Measurements from ENCODE around the gene ST8SIA4. TPM values are rescaled to one million over a fixed set of nuclear protein-coding genes. Genes with fewer than 3 reads are reported as not detected.
A peak's percentile ranks its signal among the peaks of the same experiment; 100 is the strongest.
"Not testable (repeated sequence)": the region's sequence is repeated elsewhere in the genome, so short reads cannot be mapped to it uniquely, and the experiment has no call there.

ST8SIA4 gene
- total and polyA plus RNA-seq, 5 experiments from 2014 or later, result 6.8 to 28.1 (median 10.9) TPM

DNA sequence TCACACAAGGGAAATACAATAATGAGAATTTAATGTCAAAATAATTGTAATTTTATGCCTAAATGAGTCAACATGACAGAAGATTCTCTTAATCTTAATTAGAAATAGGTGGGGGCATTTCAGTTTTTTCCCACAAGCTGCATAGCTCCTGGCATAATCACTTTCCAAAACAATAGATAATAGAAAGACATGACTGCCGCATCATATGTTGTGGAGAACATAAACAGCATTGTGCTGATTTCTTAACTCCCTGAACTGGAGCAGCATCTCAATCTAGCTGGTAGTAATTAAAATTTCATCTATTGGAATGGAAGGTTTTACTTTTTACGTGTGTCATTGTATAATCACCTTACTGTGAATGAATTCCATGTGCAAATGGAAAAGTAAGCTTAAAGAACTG, 112.1 kb downstream of the ST8SIA4 start:
- POLR2A ChIA-PET, result no interaction called here
- Mint-ChIP-seq H3K36me3 (peaks cover 0 to 10% (median 5%) of the 10 kb centered on the region in 3 donors), H3K9me3 (peaks cover 0 to 19% (median 9%) of the 10 kb centered on the region in 9 donors), H3K4me1 (peaks cover 0 to 10% (median 0%) of the 10 kb centered on the region in 4 donors), H3K27me3 (peaks cover 0 to 9% (median 3%) of the 10 kb centered on the region in 5 donors), H3K4me3 (no peak overlapping the region), H3K27ac (no peak overlapping the region)
- no peak for DNase-seq
- ATAC-seq, result no peak

DNA sequence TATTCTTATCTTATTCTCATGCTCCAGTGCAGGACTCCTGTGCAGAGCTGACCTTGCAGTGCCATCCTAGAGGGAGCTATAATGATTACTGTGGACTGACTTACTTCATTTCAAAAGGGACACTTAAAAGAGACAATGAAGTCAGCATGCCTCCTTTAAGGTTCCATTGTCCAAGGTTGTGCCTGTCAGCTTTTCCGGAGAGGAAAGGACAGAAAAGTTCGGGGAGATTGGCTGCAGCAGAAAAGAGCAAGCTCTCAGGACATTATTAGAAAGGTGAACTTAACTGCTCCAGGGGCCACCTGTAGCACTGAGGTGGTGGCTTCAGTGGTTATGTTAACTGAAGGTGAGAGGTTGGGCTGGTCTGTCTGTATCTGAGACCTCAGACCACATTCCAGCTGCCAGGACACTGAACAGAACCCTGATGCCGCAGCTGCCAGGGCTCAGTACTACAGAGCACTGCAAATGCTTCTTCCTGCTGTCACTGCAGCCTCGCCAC, 112.9 kb downstream of the ST8SIA4 start:
- H3K27me3 Mint-ChIP-seq, result peaks cover 0 to 9% (median 3%) of the 10 kb centered on the region in 5 donors
- no peak for ATAC-seq
- H3K9me3 Mint-ChIP-seq, result peaks cover 0 to 19% (median 9%) of the 10 kb centered on the region in 9 donors
- no peak for DNase-seq
- peaks cover 0 to 10% (median 0%) of the 10 kb centered on the region in 4 donors for H3K4me1 Mint-ChIP-seq
- POLR2A ChIA-PET, result no interaction called here
- H3K4me3 Mint-ChIP-seq, result peak overlapping the region in 1 of 10 donors; percentile 48
- peaks cover 0 to 10% (median 5%) of the 10 kb centered on the region in 3 donors for H3K36me3 Mint-ChIP-seq
- H3K27ac Mint-ChIP-seq, result no peak overlapping the region

DNA sequence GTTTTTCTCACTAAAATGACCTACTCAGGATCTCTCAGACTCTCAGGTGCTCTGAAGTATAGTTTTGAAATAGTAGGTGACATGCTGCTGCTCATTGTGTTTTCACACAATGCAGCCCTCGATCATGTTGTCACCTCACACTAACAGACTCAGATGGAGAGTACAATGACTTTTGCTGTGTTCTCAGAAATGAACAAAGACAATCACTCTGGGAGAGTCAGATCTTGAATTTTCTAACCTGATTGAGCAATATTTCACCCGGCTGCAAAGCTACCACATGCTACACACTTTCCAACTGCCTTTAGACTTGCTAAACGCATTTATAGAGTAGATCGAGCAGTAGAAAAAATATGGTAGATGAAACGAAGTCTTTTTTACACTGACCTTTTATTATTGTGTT, 113.4 kb downstream of the ST8SIA4 start:
- H3K4me3 Mint-ChIP-seq, result peak overlapping the region in 1 of 10 donors; percentile 48
- H3K9me3 Mint-ChIP-seq, result peaks cover 0 to 15% (median 8%) of the 10 kb centered on the region in 9 donors
- H3K4me1 Mint-ChIP-seq, result peaks cover 0 to 10% (median 0%) of the 10 kb centered on the region in 4 donors
- DNase-seq (no peak), ATAC-seq (no peak)
- no peak overlapping the region for H3K27ac Mint-ChIP-seq
- POLR2A ChIA-PET, result no interaction called here
- H3K36me3 Mint-ChIP-seq, result peaks cover 0 to 10% (median 4%) of the 10 kb centered on the region in 3 donors
- peaks cover 0 to 9% (median 3%) of the 10 kb centered on the region in 5 donors for H3K27me3 Mint-ChIP-seq

DNA sequence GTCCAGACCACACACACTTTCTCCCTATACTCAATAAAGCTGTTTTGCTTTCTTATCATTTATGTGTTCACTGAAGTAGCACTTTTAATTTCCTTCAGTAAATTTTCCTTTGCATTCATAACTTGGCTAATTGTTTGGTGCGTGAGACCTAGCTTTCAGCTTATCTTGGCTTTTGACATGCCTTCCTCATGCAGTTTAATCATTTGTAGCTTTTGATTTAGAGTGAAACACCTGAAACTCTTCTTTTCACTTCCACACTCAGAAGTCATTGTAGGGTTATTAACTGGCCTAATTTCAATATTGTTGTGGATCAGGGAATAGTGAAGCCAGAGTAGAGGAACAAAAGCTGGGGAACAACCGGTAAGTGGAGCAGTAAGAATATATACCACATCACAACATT, 114.7 kb downstream of the ST8SIA4 start:
- H3K36me3 Mint-ChIP-seq, result peaks cover 0 to 10% (median 3%) of the 10 kb centered on the region in 3 donors
- H3K9me3 Mint-ChIP-seq, result peaks cover 0 to 13% (median 6%) of the 10 kb centered on the region in 9 donors
- H3K27me3 Mint-ChIP-seq, result peaks cover 0 to 9% (median 3%) of the 10 kb centered on the region in 5 donors
- POLR2A ChIA-PET, result no interaction called here
- ATAC-seq, result no peak
- H3K4me1 Mint-ChIP-seq, result peaks cover 0 to 10% (median 0%) of the 10 kb centered on the region in 4 donors
- no peak for DNase-seq
- no peak overlapping the region for H3K27ac Mint-ChIP-seq
- no peak overlapping the region for H3K4me3 Mint-ChIP-seq

DNA sequence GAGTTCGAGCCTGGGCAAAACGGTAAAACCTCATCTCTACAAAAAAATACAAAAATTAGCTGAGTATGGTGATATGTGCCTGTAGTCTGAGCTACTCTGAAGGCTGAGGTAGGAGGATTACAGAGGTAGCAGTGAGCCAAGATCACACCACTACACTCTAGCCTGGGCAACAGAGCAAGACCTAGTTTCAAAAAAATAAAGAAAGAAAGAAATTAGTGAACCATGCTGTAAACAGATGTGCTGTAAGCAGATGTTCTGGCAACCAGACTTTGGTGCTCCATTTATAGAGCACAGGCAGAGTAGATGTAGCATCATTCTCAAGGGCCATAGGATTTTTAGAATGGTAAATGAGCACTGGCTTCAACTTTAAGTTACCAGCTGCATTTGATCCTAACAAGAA, 115.4 kb downstream of the ST8SIA4 start:
- Mint-ChIP-seq H3K27ac (no peak overlapping the region), H3K9me3 (peaks cover 0 to 10% (median 1%) of the 10 kb centered on the region in 9 donors), H3K4me1 (peaks cover 0 to 10% (median 0%) of the 10 kb centered on the region in 4 donors), H3K4me3 (no peak overlapping the region), H3K27me3 (peaks cover 0 to 9% (median 3%) of the 10 kb centered on the region in 5 donors), H3K36me3 (peaks cover 0 to 3% (median 3%) of the 10 kb centered on the region in 3 donors)
- ATAC-seq, result no peak
- no peak for DNase-seq
- POLR2A ChIA-PET, result no interaction called here

DNA sequence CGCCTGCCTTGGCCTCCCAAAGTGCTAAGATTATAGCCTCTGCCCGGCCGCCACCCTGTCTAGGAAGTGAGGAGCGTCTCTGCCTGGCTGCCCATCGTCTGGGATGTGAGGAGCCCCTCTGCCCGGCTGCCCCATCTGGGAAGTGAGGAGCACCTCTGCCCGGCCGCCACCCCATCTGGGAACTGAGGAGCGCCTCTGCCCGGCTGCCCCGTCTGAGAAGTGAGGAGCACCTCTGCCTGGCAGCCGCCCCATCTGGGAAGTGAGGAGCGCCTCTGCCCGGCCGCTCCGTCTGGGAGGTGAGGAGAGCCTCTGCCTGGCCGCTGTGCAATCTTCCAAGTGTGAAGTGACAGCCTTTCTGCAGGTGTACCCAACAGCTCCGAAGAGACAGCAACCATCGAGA, 117.5 kb downstream of the ST8SIA4 start:
- H3K27me3 Mint-ChIP-seq, H3K9me3 Mint-ChIP-seq, H3K36me3 Mint-ChIP-seq, H3K4me3 Mint-ChIP-seq, POLR2A ChIA-PET, ATAC-seq, DNase-seq: not testable (repeated sequence)
- peak overlapping the region in 1 of 10 donors; percentile 39 for H3K27ac Mint-ChIP-seq
- H3K4me1 Mint-ChIP-seq, result peaks cover 0 to 15% (median 5%) of the 10 kb centered on the region in 4 donors

DNA sequence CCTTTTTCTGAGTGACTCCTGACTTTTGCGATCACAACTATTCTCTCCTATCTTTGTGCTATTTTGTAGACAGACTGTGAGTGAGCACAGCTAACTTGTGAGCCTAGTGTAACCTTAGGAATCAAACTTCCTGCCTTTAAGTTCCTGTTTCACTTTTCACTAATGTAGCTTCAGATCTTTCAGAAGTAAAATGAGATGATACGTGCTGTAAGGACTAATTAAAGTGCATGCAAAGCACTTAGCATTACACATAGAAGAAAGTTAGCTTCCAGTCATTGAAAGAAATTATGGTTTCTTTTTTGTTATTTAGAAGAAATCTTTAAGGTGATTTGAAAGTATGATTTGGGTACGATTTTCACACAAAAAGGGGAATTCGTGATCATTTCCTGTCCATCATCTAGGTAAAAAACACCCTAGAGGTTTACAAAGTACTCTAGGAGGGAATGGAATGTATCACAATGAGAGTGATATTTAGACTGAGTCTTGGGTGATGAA, 122.7 kb downstream of the ST8SIA4 start:
- DNase-seq (peak in 3 of 10 donors; percentile 28 to 31 (median 30)), ATAC-seq (peak; percentile 84 to 86)
- H3K9me3 Mint-ChIP-seq, result peaks cover 0 to 8% (median 0%) of the 10 kb centered on the region in 9 donors
- H3K4me1 Mint-ChIP-seq, result peaks cover 17 to 42% (median 28%) of the 10 kb centered on the region in 4 donors
- peak overlapping the region; percentile 72 to 88 (median 82) for H3K4me3 Mint-ChIP-seq
- POLR2A ChIA-PET, result interaction anchor here (1.6 kb wide), 1 partner anchor 122 kb away, joined by 8 read pairs; the partner anchor contains the start of gene ST8SIA4
- no peaks in the 10 kb centered on the region for H3K36me3 Mint-ChIP-seq
- no peaks in the 10 kb centered on the region for H3K27me3 Mint-ChIP-seq
- peak overlapping the region; percentile 91 to 99 (median 94) for H3K27ac Mint-ChIP-seq

DNA sequence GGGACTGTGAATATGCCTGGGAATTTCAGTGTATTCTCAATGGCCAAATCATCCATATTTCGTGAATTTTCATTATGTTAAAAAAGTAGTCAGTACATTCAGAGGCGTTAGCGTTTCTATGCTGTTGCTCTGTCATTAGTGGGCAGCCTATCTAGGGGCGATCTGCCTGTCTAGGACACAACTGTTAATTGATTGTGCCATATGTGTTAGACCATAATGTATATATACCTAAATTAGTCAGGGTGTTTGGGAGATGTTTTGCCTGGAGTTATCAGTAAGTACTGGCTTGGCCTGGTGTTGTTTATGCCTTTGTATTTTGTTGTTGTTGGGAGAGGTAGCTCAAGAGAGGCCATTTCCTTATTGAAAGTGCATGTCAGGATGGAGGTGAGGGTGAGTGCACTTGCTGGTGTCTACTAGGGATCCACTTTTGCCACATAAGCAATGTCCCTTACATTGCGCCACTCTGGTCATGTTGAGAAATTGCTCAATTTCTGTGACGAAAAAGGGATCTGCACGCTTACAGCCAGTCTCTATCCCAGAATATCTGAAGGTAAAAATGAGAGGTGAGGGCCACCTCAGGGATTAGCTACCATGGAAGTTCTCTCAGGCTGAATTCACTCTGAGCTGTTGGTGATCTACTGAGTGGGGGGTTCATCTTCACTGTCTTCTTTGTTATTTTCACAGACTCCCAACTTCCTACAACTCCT, 123.3 kb downstream of the ST8SIA4 start:
- POLR2A ChIA-PET, result interaction anchor here (1.6 kb wide), 1 partner anchor 123 kb away, joined by 8 read pairs; the partner anchor contains the start of gene ST8SIA4
- H3K4me1 Mint-ChIP-seq, result peaks cover 17 to 45% (median 28%) of the 10 kb centered on the region in 4 donors
- H3K36me3 Mint-ChIP-seq, result no peaks in the 10 kb centered on the region
- no peaks in the 10 kb centered on the region for H3K27me3 Mint-ChIP-seq
- peak overlapping the region; percentile 91 to 99 (median 94) for H3K27ac Mint-ChIP-seq
- H3K4me3 Mint-ChIP-seq, result peak overlapping the region; percentile 72 to 88 (median 82)
- peak; percentile 32 to 42 for ATAC-seq
- DNase-seq, result no peak
- peaks cover 0 to 8% (median 0%) of the 10 kb centered on the region in 9 donors for H3K9me3 Mint-ChIP-seq

DNA sequence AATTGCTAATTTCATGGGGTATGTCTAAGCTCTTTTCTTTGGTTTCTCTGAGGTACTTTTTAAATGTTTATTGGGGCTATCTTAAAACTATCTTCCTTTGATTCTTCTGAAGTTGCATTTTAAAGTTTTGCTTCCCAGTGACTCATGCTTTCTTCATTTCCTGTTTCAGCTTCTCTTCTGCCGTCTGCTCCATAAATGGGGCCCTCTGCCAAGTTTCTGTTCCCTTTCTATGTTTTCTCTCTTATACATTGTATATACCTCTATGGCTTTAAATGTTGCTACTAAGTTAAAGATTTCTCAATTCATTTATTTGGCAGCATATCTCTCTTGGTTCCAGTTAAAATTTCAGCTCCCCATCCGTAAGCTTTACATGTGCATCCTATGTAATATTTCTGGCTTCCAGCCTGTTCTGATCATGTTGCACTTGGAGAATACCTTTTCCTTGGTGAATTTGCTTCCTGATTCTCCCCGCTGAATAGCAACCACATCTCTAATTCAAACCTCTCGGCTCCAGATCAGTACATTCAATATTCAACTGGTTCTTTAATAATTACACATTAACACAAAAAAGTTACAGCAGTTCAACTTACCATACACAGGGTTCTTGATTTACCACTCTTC, 125.3 kb downstream of the ST8SIA4 start:
- no peak for DNase-seq
- peaks cover 0 to 8% (median 0%) of the 10 kb centered on the region in 9 donors for H3K9me3 Mint-ChIP-seq

DNA sequence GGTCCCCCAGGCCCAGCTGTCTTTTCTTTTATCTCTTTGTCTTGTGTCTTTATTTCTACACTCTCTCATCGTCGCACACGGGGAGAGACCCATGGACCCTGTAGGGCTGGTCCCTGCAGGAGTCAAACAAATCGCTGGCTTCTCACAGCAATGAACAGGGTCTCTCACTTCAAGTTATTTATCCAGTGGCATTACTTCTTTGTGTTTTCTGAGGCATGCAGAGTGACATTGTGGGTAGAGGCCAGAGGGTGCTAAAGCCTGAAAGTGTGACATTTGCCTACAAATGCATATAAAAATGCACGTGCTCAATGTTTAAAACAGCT, 127.6 kb downstream of the ST8SIA4 start:
- POLR2A ChIA-PET, result interaction anchor here (1.3 kb wide), 1 partner anchor 127 kb away, joined by 3 read pairs; no protein-coding TSS in a partner anchor
- no peak overlapping the region for H3K4me3 Mint-ChIP-seq
- no peaks in the 10 kb centered on the region for H3K27me3 Mint-ChIP-seq
- ATAC-seq, result no peak
- no peak for DNase-seq
- peaks cover 0 to 4% (median 0%) of the 10 kb centered on the region in 9 donors for H3K9me3 Mint-ChIP-seq
- no peak overlapping the region for H3K27ac Mint-ChIP-seq
- no peaks in the 10 kb centered on the region for H3K36me3 Mint-ChIP-seq
- peaks cover 17 to 38% (median 23%) of the 10 kb centered on the region in 4 donors for H3K4me1 Mint-ChIP-seq

More for the DNA sequence above, 125.3 kb downstream of the ST8SIA4 start:
- Mint-ChIP-seq H3K4me3 (peak overlapping the region in 4 of 10 donors; percentile 3 to 11 (median 7)), H3K36me3 (no peaks in the 10 kb centered on the region), H3K27ac (peak overlapping the region in 6 of 10 donors; percentile 1 to 56 (median 20)), H3K4me1 (peaks cover 17 to 45% (median 28%) of the 10 kb centered on the region in 4 donors), H3K27me3 (no peaks in the 10 kb centered on the region)
- ATAC-seq, result peak in 1 of 2 donors; percentile 44
- POLR2A ChIA-PET, result interaction anchor here (1.3 kb wide), 1 partner anchor 123 kb away, joined by 7 read pairs; no protein-coding TSS in a partner anchor

DNA sequence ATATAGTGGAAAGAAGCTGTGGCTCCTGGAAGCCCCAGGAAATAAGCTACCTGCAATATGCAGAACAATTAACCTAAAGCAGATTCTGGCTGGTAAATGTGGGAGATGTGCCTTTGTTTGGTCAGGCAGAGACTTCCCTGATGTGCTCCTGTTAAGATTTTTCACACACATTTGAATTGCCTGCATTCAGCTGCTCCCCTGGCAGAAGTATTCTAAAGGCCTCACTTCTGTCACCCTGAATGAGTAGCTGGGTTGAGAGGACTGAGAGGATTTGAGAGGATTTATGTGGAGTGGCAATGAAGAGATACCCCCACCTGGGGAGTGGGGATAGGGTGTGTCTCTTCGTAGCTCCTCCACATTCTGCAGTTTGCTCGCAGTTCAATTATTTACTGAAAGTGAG, 130.5 kb downstream of the ST8SIA4 start:
- no peak for ATAC-seq
- Mint-ChIP-seq H3K27ac (no peak overlapping the region), H3K4me1 (peaks cover under 1 to 14% (median 3%) of the 10 kb centered on the region in 4 donors), H3K9me3 (no peaks in the 10 kb centered on the region), H3K36me3 (peaks cover 0 to 8% (median 0%) of the 10 kb centered on the region in 3 donors), H3K4me3 (no peak overlapping the region), H3K27me3 (peaks cover 0 to 2% (median 0%) of the 10 kb centered on the region in 5 donors)
- POLR2A ChIA-PET, result no interaction called here
- DNase-seq, result no peak

DNA sequence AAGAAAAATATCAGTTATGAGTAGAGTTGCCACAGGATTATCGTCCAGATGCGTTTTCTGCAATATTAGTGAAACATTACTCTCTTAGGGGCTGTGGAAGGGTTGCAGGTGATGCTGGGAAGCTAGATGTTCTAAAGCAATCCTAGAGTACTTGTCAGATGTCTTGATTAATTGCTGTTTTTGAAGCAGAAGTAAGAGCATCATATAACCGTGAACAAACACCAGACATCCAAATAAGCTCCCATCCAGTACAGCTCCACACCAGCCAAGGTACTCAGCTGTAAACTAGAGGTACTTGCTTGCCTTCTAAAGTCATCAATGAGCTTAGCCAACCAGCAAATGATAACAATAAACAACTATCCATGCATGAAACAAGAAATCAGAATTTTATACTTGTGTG, 131.1 kb downstream of the ST8SIA4 start:
- H3K4me3 Mint-ChIP-seq, result no peak overlapping the region
- H3K27ac Mint-ChIP-seq, result no peak overlapping the region
- H3K9me3 Mint-ChIP-seq, result no peaks in the 10 kb centered on the region
- ATAC-seq (no peak), DNase-seq (no peak)
- H3K27me3 Mint-ChIP-seq, result peaks cover 0 to 2% (median 0%) of the 10 kb centered on the region in 5 donors
- H3K36me3 Mint-ChIP-seq, result peaks cover 0 to 8% (median 0%) of the 10 kb centered on the region in 3 donors
- H3K4me1 Mint-ChIP-seq, result peaks cover 0 to 11% (median under 1%) of the 10 kb centered on the region in 4 donors
- POLR2A ChIA-PET, result no interaction called here

Data from naive thymus-derived CD8-positive, alpha-beta T cell (primary cell).